NK-92 (cell line): Measurements from ENCODE around the gene TTC13.
"Not testable (repeated sequence)": the region's sequence is repeated elsewhere in the genome, so short reads cannot be mapped to it uniquely, and the experiment has no call there.

Experiments used
- DNase-seq: peaks from one replicate; lab custom pipeline; 2025; ENCODE audit not compliant: unreplicated experiment; lab: John Stamatoyannopoulos, UW

TTC13 gene

DNA sequence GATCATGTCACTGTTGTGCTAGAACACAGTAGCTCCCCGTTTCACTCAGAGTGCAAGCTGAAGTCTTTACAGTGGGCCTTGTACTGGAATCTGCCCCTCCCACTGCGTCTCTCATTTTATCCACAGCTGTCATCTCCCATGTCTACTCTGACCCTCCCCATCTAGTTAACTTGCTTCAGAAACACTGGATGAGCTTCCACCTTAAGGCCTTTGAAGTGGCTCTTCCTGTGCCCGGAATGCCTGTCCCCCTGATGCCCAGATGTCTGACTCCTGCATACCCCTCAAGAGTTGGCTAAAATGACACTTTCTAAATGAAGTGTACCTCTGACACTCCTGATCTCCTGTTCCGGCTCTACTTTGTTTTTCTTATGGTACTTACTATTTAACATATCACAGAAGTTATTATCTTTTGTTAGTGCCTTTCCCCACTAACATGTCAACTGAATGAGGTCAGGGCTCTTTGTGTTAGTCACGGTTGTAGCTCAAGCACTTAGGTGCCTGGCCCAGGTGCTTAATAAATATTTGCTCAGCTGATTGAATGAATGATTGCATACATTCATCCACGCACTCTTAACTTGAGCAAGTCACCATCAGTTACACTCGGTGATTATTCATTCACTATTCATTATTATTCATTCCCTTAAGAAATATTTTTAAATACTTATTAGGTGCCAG lies 13.6 kb upstream of the TTC13 start:
- DNase-seq, result no peak

DNA sequence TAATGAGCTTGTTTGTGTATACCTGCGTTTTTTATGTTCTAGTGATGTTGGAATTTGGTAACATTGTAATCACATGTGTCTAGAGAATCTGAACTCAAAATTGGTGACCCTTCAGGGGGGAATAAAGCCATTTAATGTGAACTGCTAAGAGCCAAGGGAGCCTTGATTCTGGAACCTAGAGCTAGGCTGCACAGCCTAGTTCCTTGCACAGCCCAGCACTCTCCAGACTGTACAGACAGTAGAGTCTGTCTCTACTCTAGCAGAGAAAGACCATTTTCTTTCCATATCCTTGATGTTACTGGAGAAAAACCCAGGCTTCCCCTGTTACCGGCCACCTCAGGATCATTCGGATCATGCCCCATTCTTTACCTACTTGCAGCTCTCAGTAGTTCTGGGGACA lies 8.8 kb upstream of the TTC13 start:
- no peak for DNase-seq

DNA sequence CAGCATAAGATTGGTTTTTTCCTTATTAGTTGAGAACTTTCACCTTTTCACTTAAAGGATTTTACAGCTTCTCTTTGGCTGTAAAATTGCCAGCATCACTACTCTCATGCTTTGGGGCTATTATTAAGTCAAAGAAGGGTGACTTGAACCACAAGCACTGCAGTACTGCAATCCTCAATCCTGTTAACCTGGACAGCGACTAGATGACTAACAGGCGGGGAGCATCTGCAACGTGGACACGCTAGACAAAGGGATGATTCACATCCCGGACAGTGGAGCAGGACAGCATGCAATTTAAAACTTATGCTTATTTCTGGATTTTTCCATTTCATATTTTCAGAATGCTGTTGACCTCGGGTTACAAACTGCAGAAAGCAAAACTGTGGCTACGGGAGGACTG lies 8.3 kb upstream of the TTC13 start:
- DNase-seq, result no peak

DNA sequence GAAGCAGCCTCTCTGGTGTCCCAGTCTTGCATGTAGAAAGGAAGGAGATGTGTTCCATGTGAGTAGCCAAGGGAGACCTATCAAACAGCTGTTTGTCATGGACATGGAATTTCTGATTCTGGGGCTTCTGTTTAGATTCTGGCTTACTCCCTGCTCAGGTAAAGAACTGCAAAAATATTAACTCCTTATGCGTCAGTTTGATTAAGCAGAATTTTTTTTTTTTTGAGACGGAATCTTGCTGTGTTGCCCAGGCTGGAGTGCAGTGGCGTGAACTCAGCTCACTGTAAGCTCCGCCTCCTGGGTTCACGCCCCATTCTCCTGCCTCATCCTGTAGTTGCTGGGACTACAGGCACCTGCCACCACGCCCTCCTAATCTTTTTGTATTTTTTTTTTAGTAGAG lies 7.0 kb upstream of the TTC13 start:
- no peak for DNase-seq

DNA sequence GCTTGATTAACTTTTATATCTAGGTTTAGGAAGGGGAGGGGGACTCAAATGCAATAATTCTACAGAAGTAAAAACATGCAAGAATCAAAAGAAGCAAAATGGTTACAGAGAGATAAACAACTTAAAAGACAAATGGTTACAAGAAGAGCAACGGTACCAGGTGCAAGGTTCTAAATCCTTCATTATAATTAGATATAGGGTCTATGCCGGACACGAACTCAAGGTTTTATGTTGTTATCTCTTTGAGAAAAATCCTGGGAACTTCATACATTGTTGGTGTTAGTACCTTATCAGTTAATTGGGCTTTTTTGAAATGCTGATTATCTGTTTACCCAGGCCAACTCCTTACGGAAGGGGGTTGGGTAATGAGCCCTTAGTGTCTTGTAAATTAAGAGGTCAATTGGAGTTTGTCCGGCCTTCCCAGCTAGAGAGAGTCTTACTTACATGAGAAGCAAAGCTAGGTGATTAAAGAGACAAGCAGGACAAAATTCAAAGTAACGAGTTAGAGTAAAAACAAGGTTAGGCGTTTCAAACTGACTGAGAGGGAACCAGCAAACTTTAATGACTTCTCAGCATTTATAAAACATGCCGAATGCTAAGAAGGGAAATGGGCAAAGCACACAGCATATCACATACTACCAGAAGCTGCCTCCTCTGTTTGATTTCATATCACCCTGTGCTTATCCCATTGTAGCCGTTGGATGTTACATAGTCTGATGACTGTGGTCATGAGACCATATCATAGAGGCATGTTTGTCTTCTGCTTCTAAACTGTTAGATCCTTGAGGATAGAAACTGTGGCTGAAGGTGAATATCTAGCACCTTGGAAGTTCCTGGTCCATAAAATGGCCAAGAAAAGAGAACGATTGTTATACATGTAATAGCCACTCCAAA lies 6.2 kb upstream of the TTC13 start:
- DNase-seq, result not testable (repeated sequence)

DNA sequence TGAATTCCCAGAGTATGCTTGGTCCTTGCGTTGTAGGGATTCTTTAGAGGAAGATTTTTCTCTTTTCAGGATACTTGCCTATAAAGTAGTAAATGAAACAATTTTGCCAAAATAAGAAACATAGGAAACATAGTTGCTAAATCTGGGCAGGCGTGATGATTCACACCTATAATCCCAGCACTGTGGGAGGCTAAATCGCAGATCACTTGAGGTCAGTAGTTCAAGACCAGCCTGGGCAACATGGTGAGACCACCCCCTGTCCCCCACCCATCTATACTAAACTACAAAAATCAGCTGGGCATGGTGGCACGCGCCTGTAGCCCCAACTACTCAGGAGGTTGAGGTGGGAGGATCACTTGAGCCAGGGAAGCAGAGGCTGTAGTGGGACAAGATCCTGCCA lies 5.2 kb upstream of the TTC13 start:
- DNase-seq, result no peak

DNA sequence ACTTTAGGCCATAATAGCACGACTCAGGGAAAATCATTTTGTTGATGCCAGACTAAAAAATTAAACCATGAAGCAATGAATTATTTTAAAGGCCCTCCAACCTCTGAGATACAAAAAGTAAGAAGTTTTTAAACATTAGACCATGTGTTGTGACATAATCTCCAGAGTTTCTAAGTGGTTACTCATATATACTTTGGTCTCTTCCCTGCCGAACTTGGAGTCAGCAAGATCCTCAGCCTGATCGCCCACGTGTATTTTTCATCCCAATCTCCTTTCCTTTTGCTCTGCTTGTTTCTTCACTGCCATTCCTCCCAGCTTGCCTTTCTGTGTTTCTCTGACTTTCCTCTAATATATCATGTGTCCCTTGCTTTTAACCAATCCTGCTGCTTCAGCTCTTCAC lies 4.0 kb upstream of the TTC13 start:
- no peak for DNase-seq

DNA sequence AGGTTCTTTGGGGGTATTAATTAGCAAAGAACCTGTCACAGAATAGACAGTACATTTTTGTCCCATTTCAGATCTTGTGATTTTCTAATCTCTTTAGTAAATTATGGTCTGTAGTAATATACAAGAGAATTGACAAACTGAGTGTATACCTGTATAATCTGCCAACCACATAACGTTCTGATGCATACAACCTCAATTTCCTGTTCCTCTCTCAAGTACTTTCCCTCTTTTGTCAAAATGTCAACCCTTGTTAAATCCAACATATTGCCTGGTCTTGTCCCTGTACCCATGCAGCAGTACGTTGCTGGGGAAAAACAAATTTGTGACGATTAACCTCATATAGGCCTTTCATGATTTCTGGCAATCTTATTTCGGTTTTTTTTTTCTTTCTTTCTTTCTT lies 1.3 kb upstream of the TTC13 start:
- DNase-seq, result no peak

DNA sequence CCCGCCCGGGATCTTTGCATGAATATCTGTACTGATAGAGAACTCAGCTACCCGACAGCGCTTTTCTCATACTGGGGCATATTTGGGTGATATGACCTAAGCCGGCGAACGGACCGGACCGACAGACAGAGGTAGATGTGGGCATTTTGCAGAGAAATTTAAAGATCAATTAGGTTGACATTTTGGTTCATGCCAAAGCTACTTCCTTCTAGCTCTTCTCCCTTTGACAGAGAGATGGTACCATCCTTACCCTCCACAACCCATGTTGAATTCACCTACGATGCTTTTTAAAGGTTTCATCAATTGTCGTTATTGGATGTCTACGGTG lies 692 bp upstream of the TTC13 start:
- no peak for DNase-seq

DNA sequence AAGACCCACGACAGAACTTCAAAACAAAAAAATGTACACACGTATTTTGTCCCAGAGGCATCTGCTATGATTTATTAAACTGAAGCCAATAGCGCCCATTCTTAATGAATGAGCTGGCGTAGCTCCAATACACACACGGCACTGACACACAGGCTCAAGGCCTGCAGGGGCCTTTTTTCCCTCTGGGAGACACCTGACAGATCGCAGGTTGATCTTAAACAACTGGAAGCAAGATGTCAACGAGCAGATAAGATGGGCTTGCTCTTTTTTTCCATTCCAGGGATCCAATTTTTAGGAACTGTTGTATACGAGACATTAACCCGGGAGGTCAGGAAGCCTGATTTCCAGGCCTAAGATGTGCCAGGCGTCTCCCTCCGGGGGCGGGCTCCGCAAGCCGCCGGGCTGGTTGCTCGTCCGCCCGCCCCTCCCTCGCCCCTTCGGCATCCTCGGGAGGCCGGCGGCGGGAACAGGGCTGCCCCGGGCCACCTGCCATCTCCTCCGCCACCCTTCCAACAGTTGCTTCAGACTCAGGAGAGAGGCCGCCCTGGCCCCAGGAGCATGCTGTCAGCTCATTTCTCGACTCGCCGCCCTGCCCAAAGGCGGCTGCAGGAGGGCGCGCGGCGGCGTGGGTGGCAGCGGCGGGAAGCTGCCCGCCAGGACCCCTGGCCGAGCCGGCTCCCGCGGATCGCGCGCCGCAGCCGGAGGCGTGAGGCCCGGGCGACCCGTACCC lies 735 bp downstream of the TTC13 start:
- DNase-seq, result no peak

DNA sequence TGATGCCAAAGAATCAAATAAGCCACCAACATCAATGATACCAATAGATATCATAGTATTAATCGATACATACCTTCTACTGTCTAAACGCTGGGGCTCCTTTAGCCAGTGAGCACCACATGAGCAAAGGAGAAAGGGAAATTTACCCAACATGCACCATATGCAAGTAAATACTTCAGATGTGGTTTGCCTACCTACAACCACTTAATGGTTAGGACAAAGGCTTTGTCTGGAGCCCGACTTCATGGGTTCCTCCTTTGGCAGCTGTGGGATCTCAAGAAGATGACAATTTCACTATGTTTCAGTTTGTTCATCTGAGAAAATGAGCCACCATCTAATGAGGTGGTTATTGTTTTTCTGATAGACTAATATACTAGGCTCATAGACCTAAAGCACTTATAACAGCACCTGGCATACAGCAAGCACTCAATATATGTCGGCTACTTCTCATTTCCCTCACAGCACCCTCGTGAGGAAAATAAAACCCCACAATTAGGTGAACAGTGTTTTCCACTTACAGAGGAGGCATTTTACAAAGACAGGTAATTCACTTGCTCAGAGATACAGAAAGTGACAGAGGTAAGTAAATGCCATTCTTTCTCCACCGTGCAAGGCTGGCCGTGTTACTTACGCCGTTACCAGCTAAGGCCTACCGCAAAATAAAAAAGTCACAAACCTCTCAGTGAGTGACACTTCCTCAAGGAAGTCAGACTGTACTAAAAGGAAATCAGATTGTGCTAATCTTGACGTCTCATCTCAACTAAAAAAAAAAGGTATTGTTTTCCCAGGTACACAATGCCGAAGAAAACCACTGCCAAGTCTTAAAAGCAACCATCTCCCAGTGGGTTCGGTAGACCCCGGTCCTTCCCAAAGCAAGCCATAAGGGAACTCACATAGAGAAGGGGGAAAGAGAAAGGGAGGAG lies 1.6 kb downstream of the TTC13 start:
- no peak for DNase-seq

DNA sequence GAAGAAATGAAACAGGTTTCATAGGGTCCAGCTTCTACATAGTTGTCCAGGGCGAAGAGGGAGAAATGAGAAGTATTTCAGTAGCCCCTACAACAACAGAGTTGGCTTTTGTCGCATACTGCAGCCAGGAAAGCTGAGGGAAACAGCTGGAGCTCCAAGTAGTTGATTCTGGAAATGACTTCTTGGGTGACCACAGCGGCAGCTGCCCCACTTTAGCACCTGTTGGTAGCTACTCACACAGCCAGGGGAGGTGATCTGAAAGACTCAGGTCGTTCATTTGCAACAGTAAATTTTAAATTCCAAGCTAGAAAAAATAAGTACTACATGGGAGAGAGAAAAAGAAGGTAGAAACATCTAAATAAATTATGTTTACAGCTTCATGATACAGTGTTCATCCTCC lies 2.3 kb downstream of the TTC13 start:
- DNase-seq, result no peak

DNA sequence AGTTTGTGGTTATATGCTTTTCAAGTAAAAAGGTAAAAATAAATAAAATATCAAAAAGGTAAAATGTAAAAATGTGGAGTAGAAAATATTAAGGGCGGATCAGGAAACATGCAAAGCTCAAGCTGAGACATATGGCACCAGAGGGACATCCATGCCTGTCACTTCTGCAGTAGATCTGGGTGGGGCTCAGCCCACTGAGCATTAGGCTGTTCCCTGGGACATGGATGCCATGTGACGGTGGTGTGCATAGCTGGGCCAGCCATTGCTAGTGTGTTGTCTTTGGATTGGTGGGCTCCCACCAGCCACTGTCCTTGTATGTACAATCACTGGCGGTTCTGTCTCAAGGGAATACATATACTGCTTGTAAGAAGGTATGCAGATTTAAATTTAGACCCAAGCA lies 3.0 kb downstream of the TTC13 start:
- no peak for DNase-seq

DNA sequence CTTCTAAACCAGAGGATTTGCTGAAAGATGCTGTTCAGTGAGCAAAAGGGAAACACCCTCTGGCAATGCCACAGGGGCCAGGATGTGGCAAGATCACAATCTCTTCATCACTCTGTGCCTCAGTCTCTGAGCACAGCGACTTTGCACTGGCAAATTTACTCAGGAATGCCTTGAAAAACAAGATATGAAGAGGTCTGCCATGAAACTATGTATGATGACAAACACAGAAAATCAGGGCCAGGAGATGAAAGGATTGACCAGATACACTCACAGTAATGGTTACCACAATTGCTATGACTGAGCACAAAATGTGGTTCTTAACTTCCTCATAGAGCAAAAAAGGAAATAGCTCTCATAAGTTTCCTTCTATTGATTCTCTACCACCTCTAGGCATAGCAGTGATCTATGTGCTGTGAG lies 5.8 kb downstream of the TTC13 start:
- DNase-seq, result no peak

DNA sequence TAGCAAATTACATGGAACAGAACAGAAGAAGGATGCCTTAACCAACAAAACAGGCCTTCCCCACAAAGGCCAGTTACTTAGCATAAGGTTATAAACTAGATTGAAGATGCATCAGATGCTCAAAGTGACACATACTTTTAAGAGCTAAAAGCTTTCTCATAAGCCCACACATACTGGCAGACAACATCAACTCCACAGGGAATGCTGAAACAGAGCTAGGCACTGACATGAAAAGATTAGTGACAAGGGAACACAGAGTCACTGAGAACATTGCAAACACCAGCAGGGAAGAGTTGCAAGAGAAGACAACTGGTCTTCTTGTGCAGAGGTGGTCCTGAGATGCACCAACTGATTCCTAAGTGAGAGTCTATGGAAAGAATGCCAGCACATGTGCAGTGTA lies 6.9 kb downstream of the TTC13 start:
- no peak for DNase-seq

DNA sequence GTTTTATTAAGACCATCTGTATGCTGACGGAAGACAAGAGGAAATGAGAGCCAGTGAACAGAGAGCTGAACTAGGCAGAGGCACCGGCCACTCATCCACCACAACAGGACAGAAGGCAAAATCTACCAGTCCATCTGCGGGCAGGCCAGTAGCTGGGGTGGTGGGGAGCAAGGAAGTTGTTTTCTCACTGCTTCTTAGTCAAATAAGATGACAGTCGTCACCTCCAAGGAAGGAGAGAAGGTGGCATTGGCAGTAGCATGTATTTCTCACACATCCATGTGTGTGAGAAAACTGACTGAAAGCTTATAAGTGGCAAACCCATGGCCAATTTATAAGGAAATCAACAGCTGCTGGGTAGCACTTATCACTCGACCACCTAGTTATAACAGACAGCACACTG lies 8.2 kb downstream of the TTC13 start:
- DNase-seq, result no peak

DNA sequence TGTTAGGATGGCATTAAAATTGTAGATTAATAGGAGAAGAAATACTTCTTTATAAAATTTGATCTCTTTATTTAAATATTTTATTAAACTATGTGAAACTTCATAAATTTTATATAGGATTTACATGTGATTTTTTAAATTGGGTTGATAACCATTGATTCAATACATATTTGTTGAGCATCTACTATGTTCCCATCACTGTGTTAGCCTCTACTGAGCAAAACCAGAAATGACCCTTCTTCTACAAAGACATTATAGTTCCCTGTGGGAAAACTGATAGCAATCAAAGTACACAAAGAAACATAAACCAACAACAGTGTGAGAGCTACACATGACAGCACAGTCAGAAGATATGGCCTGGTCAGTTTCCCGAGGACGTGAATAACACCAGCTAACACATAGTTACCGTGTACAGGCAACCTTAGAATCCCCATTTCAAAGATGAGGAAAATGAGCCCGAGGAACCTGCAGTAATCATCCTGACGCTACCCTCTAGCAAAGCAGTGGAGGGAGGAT lies 12.2 kb downstream of the TTC13 start:
- DNase-seq, result no peak

DNA sequence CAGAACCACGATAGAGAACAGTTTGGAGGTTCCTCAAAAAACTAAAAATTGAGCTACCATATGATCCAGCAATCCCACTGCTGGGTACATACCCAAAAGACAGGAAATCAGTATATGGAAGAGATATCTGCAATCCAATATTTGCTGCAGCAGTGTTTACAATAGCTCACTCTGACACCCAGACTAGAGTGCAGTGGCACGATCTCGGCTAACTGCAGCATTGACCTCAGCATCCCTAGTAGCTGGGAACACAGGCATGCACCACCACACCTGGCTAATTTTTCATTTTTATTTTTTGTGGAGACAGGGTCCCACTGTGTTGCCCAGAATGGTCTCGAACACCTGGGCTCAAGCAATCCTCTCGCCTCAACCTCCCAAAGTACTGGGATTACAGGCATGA lies 13.1 kb downstream of the TTC13 start:
- no peak for DNase-seq

DNA sequence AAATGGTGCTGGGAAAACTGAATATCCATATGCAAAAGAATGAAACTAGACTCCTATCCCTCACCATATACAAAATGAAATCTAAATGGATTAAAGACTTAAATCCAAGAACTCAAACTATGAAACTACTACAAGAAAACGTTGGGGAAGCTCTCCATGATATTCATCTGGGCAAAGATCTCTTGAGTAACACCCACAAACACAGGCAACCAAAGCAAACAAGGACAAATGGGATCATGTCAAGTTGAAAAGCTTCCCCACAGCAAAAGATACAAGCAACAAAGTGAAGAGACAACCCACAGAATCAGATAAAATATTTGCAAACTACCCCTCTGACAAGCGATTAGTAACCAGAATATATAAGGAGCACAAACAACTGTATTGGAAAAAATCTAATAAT lies 13.8 kb downstream of the TTC13 start:
- DNase-seq, result no peak

DNA sequence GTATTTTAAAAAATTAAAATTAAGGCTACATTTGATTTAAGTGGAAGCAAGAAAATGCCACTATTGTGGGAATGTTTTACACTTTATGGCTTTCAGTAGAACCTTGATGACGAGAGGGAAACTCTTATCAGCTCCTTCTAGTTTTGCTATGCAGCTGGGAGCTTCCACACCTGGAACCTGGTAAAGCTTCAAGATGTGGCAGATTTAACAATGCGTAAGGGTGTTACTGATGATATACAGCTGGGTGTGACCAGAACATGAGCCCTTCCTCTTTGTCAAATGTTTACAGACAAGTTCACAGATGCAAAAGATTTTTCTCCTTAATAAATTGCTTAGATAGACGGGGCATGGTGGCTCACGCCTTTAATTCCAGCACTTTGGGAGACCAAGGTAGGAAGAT lies 20.3 kb downstream of the TTC13 start:
- DNase-seq, result no peak

DNA sequence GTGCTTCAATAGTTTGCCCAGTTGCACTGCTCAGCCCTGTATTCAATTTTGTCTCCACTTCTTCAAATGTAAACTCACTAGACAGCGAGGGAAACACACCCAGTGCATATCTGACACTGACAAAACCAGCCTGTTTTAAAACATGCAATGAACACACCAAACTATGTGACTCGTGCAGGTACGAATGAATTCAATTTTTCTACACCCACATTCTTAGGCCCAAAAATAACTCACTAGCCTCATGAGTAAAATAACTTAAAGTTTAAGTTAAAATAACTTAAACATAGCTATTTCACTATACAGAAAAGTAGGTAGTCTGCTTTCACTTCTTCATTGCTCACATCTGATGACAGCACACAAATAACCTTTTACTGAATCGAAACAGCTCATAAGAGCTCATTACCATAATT lies 21.1 kb downstream of the TTC13 start:
- no peak for DNase-seq
